ENCODE data around the gene CAPN7.

GRCh38 chr3:15291589-15292541 is 85.8 kb downstream of the CAPN7 start:
- TF ChIP-seq EZH2 (IDR thresholded peaks at IDR 0.05; ENCODE audit: borderline replicate concordance, low read depth, low read length, severe bottlenecking) (no peak), CTCF (IDR thresholded peaks at IDR 0.05; ENCODE audit: borderline replicate concordance, extremely low read depth, low read length, poor library complexity, severe bottlenecking) (no peak)

All from DND-41 (cell line).